Loucy (cell line): Measurements from ENCODE around the gene ADAMTS7.
A peak's percentile ranks its signal among the peaks of the same experiment; 100 is the strongest.

Experiments used
- H2AFZ ChIP-seq: fragments of 200-600 bp; sonication (generic); 2 replicates; pipeline ENCODE4 v1.6.0; 2016; ENCODE audit warnings: antibody characterized with exemption, mild to moderate bottlenecking, low read length, moderate library complexity
- H3F3A ChIP-seq: fragments of 200-600 bp; 2 replicates; pipeline ENCODE4 v1.6.0; 2016; ENCODE audit warnings: antibody characterized with exemption, low read depth, mild to moderate bottlenecking
- H3K27me3 ChIP-seq: fragments of 200-600 bp; sonication (generic); 2 replicates; pipeline ENCODE4 v1.6.1; 2014; ENCODE audit warnings: low read length, mild to moderate bottlenecking; ENCODE audit not compliant: insufficient read depth, poor library complexity, severe bottlenecking
- H3K36me3 ChIP-seq: fragments of 200-600 bp; sonication (generic); 2 replicates; pipeline ENCODE4 v1.6.1; 2016; ENCODE audit warnings: low read length; ENCODE audit not compliant: insufficient read depth
- H3K4me1 ChIP-seq: fragments of 200-600 bp; sonication (generic); 2 replicates; pipeline ENCODE4 v1.5.1; 2014; ENCODE audit warnings: low read length, mild to moderate bottlenecking; ENCODE audit not compliant: insufficient read depth, poor library complexity, severe bottlenecking
- H3K4me2 ChIP-seq: fragments of 200-600 bp; sonication (generic); 2 replicates; pipeline ENCODE4 v1.6.0; 2014; ENCODE audit warnings: antibody characterized with exemption, low read length, low read depth, mild to moderate bottlenecking; ENCODE audit not compliant: poor library complexity, severe bottlenecking
- H3K4me3 ChIP-seq: fragments of 200-600 bp; sonication (generic); 2 replicates; pipeline ENCODE4 v1.5.1; 2014; ENCODE audit warnings: low read length, mild to moderate bottlenecking, mixed read lengths; ENCODE audit not compliant: poor library complexity, severe bottlenecking
- H3K79me2 ChIP-seq: fragments of 200-600 bp; sonication (generic); 2 replicates; pipeline ENCODE4 v1.6.1; 2014; ENCODE audit warnings: low read length; ENCODE audit not compliant: insufficient read depth
- H3K9ac ChIP-seq: fragments of 200-600 bp; sonication (generic); 2 replicates; pipeline ENCODE4 v1.6.0; 2014; ENCODE audit warnings: mild to moderate bottlenecking, low read depth, low read length, moderate library complexity; ENCODE audit not compliant: poor library complexity, severe bottlenecking
- H3K9me2 ChIP-seq: fragments of 200-600 bp; sonication (generic); replicated peaks from 2 replicates; pipeline ENCODE4 v1.6.1; 2016; ENCODE audit warnings: low read depth, low read length, mixed read lengths
- H3K9me3 ChIP-seq: fragments of 200-600 bp; sonication (generic); 2 replicates; pipeline ENCODE4 v1.6.1; 2014; ENCODE audit warnings: mild to moderate bottlenecking, antibody characterized with exemption, low read length, low read depth; ENCODE audit not compliant: insufficient read depth
- H4K20me1 ChIP-seq: fragments of 200-600 bp; sonication (generic); 2 replicates; pipeline ENCODE4 v1.6.0; 2014; ENCODE audit warnings: antibody characterized with exemption, low read length, mild to moderate bottlenecking; ENCODE audit not compliant: insufficient read depth, poor library complexity, severe bottlenecking
- EZH2phosphoT487 ChIP-seq: fragments of 200-600 bp; IDR thresholded peaks from 2 replicates; pipeline ENCODE4 v1.6.1; 2018; ENCODE audit warnings: antibody characterized with exemption, mild to moderate bottlenecking, moderate library complexity, borderline replicate concordance
- TF ChIP-seq, protein P1 (sequence below): fragments of 200-600 bp; sonication (generic); conservative IDR thresholded peaks from 2 replicates; pipeline ENCODE4 v1.5.1; 2014; ENCODE audit warnings: mild to moderate bottlenecking, antibody characterized with exemption, low read length

The ADAMTS7 gene

DNA sequence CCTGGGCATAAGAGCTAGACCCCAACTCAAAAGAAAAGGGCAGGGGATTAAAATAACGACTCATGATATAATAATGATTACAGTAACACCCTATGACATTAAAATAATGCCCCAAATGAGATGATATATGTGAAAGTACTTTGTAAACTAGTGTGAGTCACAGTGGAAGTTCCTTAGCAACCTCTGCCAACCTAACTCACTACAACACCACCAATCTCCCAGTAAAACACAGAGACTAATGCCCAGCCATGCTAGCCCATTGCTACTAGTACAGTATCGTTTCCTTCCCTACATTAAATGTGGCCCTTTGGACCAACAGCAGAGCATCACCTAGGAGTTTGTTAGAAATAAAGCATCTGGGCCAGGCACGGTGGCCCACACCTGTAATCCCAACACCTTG is 11.2 kb upstream of the ADAMTS7 start:
- Histone ChIP-seq H3K9me2 (no peaks in the 10 kb centered on the region), H3K4me3 (no peak overlapping the region), H3K4me2 (no peak overlapping the region), H3K27me3 (no peaks in the 10 kb centered on the region), H3K9me3 (no peaks in the 10 kb centered on the region), H3K9ac (no peak overlapping the region), H3F3A (no peaks in the 10 kb centered on the region), H4K20me1 (no peaks in the 10 kb centered on the region), H3K36me3 (no peaks in the 10 kb centered on the region), H3K79me2 (no peaks in the 10 kb centered on the region), H2AFZ (no peak overlapping the region), H3K4me1 (no peaks in the 10 kb centered on the region)
- TF ChIP-seq, protein P1, sequence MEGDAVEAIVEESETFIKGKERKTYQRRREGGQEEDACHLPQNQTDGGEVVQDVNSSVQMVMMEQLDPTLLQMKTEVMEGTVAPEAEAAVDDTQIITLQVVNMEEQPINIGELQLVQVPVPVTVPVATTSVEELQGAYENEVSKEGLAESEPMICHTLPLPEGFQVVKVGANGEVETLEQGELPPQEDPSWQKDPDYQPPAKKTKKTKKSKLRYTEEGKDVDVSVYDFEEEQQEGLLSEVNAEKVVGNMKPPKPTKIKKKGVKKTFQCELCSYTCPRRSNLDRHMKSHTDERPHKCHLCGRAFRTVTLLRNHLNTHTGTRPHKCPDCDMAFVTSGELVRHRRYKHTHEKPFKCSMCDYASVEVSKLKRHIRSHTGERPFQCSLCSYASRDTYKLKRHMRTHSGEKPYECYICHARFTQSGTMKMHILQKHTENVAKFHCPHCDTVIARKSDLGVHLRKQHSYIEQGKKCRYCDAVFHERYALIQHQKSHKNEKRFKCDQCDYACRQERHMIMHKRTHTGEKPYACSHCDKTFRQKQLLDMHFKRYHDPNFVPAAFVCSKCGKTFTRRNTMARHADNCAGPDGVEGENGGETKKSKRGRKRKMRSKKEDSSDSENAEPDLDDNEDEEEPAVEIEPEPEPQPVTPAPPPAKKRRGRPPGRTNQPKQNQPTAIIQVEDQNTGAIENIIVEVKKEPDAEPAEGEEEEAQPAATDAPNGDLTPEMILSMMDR = no peak
- TF ChIP-seq EZH2phosphoT487 = no peak

DNA sequence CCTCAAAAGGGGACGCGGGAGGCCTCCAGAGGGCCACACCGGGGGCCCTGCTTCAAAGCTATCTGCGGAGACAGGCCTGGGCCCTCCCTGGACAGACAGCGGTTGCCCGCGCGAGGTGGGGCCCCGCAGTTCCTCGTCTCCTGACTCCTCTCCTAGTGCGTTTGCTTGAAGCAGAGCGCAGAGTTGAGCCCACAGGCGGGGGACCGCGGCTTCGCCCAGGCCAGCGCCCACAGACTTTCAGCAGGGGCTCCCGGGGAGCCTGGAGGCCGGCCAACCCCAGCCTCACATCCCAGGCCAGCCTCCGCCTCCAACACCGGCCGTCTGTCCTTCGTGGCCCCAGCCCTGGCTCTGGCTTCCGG is 540 bp upstream of the ADAMTS7 start:
- Histone ChIP-seq H3K4me2 (peak overlapping the region; percentile 84), H3K9me3 (no peaks in the 10 kb centered on the region), H3K79me2 (no peaks in the 10 kb centered on the region), H3F3A (no peaks in the 10 kb centered on the region), H4K20me1 (no peaks in the 10 kb centered on the region), H3K4me3 (peak overlapping the region; percentile 70), H3K4me1 (peaks cover 14% of the 10 kb centered on the region), H3K27me3 (peaks cover 5% of the 10 kb centered on the region), H2AFZ (peak overlapping the region; percentile 81), H3K9me2 (no peaks in the 10 kb centered on the region), H3K36me3 (no peaks in the 10 kb centered on the region), H3K9ac (peak overlapping the region; percentile 68)
- TF ChIP-seq, protein P1 = peak; percentile 30; the same call in 1 of the 2 replicates
- no peak for TF ChIP-seq EZH2phosphoT487

DNA sequence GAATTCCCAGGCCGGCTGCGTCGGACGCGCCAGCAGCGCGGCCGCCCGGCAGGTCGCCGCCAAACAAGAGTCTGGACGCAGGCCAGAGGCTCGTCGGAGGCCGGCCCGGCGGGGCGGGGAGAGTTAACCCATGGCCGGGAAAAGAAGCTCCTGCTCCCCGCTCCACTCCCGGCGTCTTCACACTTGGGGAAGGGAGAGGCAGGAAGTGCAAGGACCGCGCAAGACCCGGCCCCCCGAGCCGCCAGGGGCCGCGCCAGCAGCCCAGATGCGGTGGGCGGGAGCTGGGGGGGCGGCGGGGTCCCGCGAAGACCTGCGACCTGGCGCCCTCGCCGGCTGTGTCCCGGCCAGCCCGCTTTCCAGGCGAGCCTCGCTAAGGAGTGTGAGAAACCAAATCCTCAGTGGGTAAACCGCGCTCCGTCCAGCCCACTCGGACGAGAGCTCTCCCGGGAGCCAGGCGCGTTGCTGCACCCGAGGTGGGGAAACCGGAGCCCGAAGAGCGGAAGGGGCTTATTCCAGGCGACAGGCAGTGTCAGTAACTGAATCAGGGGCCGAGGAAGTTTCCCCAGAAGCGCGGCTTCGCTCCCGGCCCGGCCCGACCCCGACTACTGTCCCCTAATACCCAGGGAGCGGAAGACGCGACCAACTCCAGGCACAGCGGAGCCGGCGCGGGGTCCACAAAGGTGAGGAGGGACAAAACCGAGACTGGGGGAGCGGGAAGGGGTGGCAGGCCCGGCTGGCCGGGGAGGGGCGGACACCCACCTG is 721 bp downstream of the ADAMTS7 start:
- H3K36me3 ChIP-seq = no peaks in the 10 kb centered on the region
- H3K9me2 ChIP-seq = no peaks in the 10 kb centered on the region
- no peak for TF ChIP-seq EZH2phosphoT487
- TF ChIP-seq, protein P1 = no peak
- H3K9me3 ChIP-seq = no peaks in the 10 kb centered on the region
- no peaks in the 10 kb centered on the region for H3F3A ChIP-seq
- H3K4me1 ChIP-seq = peaks cover 14% of the 10 kb centered on the region
- H3K4me3 ChIP-seq = peak overlapping the region; percentile 70
- peak overlapping the region; percentile 93; the same call in 1 of the 2 replicates for H2AFZ ChIP-seq
- H3K4me2 ChIP-seq = peak overlapping the region; percentile 84
- peak overlapping the region; percentile 68 for H3K9ac ChIP-seq
- H4K20me1 ChIP-seq = no peaks in the 10 kb centered on the region
- peaks cover 5% of the 10 kb centered on the region for H3K27me3 ChIP-seq
- H3K79me2 ChIP-seq = no peaks in the 10 kb centered on the region
